DMS53 (cell line): ENCODE data around the gene TMEM204.

Experiments used
- DNase-seq: peaks from one replicate; lab custom pipeline; 2025; lab: John Stamatoyannopoulos, UW

The TMEM204 gene

DNA sequence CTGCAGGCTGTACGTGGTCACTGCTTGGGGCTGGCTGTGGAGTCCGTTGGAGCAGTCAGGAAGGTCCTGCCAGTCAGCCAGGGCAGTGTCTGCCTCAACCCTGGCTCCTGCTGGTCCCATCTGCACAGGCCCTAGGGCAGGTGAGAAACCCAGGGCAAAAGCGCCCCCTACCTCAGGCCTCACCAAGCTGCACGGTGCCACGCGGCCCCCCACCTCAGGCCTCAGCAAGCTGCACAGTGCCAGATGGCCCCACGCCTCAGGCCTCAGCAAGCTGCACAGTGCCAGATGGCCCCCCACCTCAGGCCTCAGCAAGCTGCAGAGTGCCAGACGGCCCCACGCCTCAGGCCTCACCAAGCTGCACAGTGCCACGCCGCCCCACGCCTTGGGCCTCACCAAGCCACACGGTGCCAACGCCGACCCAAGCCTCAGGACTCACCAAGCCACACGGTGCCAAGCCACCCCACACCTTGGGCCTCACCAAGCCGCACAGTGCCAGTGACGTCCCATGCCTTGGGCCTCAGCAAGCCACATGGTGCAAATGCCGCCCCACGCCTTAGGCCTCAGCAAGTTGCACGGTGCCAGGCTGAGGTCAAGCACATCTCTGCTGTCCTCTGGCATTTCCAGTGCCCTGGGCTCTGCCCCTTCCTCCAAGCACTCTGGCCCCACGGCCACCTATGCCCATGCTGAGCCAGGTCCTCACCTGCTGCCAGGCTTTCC, 5.5 kb downstream of the TMEM204 start:
- DNase-seq = peak; percentile 14

DNA sequence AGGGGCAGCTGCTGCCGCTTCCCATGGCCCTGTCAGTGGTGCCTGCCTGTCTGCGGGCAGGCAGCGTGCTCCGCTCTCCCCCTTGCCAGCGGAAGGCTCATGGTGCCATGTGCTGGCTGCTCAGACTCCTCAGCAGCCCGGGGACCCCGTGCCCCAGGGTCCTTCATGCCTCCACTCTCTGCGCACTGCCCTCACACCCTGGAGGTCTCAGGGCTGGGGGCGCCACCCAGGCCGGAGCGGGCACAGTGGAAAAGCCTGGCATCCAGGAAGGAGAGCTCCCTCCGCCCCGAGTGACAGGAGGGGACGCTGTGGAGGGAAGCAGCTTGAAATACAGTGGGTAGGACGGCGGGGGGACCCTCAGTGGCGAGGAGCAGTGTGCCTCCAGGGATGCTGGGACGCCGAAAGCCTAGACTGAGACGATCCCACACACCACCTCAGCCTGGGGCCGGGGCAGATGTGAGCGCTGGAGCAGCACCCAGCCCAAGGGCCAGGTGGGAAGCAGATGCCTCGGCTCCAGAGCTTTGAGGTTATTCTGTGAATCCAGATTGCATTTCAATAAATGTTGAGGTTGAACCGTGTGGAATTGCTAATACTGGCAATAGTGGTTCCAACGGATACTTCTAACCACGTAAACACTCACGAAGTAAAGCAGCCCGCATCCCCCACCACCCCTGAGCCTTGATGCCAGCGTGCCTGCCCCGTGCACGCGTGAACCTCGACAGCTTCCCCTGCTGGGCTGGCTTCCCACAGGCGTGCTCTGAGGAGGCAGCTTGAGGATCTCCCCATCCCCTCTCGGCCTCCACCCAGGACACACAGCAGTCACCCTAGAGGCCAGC, 6.5 kb downstream of the TMEM204 start:
- no peak for DNase-seq

- no peak for DNase-seq
These were observed 7.0 kb downstream of the TMEM204 start for GRCh38 chr16:1540556-1540855.

GRCh38 chr16:1541293-1542165, 8.1 kb downstream of the TMEM204 start:
- no peak for DNase-seq

GRCh38 chr16:1542166-1542500, 8.7 kb downstream of the TMEM204 start:
- DNase-seq = no peak

GRCh38 chr16:1542533-1542932, 9.1 kb downstream of the TMEM204 start:
- no peak for DNase-seq

DNA sequence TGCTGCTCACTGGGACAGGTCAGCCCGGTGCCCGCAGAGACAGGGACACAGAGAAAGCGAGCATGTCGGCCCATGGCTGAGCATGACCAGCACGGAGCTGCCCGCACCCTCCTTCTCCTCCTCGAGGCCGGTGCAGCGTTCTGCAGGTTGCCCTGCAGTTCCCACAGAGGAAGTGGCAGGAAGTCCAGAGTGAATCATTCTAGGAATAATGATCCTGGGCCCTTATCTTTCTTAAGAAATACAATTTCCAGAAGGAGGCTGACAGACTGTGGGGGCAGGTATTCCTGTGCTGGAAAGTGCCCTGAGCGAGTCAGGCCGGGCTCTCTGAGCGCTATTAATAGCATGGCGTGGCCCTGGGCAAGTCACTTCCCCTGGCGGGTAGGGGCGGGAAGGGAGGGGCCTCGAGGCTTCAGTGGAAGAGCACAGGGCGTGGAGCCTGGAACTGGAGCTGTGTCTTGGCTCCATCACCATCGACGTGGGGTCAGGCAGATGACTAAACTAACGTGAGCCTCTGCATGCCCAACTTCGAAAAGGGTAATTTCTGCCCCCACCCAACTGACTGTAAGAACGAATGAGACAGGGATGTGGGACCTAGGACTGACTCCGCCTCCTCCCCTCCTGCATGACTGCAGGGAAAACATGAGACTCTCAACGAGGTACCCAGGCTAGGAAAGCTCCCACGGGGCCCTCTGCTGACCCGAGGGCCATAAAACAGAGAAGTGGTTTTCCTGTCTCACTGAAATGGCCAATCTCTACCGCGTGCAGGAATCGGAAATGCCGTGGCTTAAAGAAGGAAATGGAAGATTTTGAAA, 9.8 kb downstream of the TMEM204 start:
- DNase-seq = peak; percentile 39

- no peak for DNase-seq
These were observed 11.9 kb downstream of the TMEM204 start for GRCh38 chr16:1545044-1546040.

GRCh38 chr16:1546430-1546829, 13.0 kb downstream of the TMEM204 start:
- DNase-seq = no peak

- DNase-seq = no peak
These were observed 14.8 kb downstream of the TMEM204 start for GRCh38 chr16:1548233-1548632.

GRCh38 chr16:1548727-1549126, 15.3 kb downstream of the TMEM204 start:
- no peak for DNase-seq

DNA sequence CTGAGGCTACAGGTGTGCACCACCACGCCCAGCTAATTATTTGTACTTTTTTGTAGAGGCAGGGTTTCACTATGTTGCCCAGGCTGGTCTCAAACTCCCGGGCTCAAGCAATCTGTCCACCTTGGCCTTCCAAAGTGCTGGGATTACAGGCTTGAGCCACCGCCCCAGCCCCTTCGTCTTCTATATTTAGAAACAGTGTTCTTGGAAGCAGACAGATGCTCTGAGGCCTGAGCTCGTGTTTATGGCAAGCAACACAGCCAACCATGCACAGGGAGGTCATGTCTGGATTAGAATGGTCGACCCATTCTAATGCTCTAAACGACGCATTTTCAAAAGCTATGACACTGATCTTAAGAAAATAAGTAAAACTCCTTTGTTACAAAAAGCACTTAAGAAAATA, 16.6 kb downstream of the TMEM204 start:
- DNase-seq = no peak

- no peak for DNase-seq
These were observed 17.2 kb downstream of the TMEM204 start for GRCh38 chr16:1550696-1551095.

GRCh38 chr16:1551166-1551565, 17.7 kb downstream of the TMEM204 start:
- DNase-seq = no peak

DNA sequence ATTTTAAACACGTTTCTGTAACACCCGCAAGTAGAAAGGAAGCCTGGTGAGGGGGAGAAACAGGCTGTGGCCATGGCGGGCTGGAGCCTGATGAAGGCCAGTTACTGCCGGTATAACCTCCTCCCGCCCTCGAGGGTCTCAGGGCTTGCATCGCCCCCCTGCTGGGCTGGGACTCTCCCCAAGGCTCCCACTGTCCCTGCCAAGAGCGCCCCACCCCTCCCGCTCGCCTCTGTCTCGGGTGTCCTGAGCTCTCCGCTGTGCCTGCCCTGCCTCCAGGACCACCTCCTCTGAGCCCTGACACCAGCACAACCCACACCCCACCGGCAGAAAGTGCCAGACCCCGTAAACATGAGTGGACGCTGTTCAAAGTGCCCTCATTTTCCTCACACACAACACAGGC, 18.7 kb downstream of the TMEM204 start:
- DNase-seq = no peak

DNA sequence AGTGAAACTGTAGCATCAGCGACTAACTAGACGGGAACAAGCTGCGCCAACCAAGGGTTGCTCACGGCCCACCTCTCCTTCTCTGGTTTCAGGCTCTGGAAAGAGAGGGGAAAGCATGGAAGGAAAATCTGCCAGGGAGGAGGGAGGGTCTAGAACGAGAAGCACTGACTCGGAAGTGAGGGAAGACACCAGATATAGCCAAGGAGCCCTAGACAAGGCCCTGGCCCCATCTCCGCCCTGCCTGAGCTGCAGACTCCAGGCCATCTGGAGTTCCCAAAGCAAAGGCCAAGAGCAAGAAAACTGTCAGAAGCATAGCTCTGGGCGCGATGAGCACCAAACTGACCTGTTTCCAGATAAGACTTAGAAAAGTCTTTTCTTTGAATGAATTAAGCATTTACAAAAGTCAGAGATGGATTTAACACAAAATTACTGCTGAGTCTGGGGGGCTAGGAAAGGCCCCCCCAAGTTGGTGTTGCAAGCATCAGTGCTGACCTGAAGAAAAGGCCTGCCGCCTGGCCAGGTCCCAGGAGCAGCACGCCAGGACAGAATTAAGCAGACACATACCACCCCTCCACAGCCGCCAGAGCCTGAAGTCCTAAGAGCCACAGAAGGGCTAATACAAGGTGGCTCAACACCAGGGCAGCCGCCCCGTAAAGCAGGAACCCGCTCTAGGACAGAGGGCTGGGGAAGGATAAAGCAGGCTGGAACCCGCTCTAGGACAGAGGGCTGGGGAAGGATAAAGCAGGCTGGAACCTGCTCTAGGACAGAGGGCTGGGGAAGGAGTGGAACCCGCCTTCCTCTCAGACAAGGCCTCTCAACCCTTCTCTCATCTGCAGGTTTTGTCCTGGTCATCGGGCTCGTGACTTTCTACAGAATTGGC, 20.7 kb downstream of the TMEM204 start:
- DNase-seq = no peak

GRCh38 chr16:1554826-1555445, 21.5 kb downstream of the TMEM204 start:
- DNase-seq = no peak

GRCh38 chr16:1556254-1556653, 22.8 kb downstream of the TMEM204 start:
- DNase-seq = no peak

DNA sequence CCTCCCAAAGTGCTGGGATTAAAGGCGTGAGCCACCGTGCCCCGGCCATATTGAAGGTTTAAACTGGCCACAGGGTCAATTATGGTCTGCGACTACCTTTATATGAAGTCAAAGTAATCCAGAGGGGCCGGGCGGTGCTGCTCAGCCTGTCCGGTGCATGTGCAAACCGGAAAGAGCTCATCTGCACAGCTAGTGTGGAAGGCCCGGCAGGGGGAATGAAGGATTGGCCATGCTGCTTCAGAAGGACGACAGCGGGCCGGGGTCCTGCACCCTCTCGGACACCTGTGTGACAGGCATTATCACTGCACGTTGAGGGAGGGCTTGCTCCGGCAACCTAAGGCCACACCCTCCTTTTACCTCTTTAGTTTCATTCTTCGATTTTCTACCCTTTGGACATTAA, 23.6 kb downstream of the TMEM204 start:
- no peak for DNase-seq
